ENCODE results near the gene UST.
"Not testable (repeated sequence)": the region's sequence is repeated elsewhere in the genome, so short reads cannot be mapped to it uniquely, and the experiment has no call there.

UST gene

DNA sequence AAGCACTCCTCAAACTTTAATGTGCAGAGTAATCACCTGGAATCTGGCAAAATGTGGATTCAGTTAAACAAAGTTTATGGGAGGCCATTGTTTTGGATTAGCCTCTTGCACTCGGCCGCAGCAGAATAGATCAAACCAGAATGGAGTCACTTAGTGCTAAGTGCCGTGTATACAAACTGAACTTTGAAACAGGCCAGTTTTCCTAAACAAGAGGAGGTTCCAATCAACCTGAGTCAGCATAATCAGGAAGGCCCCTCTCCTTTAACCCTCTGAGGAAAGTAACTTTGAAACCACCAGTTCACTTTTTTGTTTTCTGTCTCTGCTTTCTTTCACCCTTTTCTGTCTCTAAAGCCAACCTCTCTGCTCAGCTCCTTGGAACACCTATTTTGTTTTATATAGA is 92.2 kb downstream of the UST start:
- DNase-seq = no peak

DNA sequence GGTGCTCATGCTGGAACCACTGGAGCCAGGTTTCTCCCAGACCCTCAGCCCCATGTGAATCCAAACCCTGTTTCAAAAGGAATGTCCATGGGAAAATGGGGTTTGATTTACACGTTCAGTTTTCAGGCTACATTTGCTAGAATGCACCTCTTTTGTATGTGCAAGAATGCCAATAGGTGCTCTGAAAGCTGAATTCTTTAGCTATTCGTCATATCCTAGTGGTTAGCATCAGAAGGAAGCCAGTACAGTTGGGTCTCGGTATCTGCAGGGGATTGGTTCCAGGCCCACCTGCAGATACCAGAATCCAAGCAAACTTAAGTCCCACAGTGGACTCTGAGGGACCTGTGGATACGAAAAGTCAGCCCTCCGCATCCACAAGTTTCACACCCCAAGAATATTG is 93.4 kb downstream of the UST start:
- no peak for DNase-seq

GRCh38 chr6:148842296-148843019 is 95.6 kb downstream of the UST start:
- no peak for DNase-seq

- DNase-seq = no peak
Measured at GRCh38 chr6:148845464-148845863, 98.6 kb downstream of the UST start.

DNA sequence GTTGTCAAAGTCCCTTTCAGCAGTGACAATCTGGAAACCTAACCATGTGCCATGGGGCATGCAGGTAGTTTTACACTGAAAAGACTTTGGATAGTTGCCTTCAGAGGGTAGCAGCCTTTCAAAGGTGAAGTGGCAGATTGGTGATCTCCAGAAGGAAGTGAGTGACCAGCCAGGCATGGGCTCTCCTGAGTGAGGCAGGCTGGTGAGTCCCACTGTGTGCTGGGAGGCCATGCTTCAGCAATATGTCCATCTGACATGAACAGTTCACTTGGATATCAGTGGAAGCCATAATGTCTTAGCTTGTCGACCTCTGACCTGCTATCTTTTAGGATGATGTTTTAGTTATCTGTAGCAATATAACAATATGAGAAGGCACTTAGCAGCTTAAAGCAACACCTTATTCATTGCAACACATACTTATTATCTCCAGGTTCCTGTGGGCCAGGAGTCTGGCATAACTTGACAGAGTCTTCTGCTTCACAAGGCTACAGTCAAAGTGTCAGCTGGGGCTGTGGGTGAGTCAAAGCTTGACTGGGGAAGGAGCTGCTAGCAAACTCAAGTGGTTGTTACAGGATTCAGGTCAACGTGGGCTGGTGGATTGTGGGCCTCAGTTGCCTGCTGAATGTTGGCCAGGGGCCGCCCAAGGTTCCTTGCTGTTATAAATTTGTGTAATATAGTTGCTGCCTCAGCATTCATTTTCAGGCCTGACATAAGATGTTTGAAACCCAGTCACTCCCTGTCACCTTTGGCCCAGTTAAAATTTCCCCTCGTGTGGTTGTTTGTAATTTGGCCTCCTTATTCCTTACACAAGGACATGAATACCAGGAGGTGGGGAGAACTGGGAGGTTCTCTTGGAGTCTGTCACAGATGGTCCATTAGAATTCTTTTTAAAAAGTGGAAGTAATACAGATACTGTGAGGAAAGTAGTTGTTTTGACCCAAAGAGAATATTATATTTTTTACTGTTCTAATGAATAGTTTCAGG is 100.2 kb downstream of the UST start:
- DNase-seq = no peak

- DNase-seq = no peak
Measured at GRCh38 chr6:148848915-148849314, 102.1 kb downstream of the UST start.

DNA sequence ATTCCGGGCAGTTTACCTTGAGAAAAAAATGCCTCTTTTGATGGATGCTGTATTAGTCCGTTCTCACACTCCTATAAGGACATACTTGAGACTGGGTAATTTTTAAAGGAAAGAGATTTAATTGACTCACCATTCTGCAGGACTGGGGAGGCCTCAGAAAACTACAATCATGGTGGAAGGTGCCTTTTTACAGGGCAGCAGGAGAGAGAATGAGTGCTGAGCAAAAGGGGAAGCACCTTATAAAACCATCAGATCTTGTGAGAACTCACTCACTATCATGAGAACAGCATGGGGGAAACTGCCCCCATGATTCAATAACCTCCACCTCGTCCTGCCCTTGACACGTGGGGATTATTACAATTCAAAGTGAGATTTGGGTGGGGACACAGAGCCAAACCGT is 102.6 kb downstream of the UST start:
- not testable (repeated sequence) for DNase-seq

GRCh38 chr6:148850964-148851363 is 104.1 kb downstream of the UST start:
- no peak for DNase-seq

DNA sequence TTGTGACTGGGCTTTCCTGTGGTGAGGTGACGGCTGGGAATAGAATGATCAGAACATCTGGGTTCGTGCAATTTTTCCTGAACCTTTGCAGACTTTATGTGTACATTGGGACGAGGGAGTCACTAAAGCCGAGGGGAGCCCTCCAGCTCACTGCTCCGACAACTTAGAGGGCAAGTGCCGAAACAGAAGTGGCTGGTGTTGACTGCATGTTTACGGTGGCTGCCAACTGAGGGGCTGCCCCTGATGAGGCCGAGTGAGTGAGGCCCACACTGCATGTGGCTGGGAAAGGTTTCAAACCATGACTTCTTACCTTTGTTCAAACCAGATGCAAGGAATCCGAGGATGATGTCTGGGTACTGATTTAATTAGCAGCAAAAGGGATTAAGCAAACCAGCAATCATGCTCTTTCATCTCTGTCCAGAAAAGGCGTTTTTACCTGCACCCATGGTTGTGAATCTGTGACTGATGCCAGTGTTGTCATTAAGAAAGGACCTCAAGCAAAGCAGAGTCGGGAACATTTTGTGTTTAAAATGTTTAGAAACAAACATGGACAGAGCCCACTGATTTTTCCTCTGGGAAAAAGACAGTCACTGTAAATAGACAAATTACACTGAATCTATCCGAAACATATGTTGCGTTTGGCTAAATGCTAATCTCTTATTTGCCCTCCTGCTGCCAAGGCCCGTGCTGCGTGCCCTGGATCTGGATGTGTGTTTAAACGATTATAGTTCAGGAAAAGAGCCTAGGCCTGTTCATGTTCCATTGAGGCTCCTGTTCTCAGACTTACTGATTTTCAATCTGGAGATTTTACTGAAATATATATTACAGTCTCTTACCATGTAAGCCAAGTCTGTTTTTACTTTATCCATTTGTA is 105.1 kb downstream of the UST start:
- no peak for DNase-seq

- DNase-seq = no peak
Measured at GRCh38 chr6:148852688-148853087, 105.9 kb downstream of the UST start.

DNA sequence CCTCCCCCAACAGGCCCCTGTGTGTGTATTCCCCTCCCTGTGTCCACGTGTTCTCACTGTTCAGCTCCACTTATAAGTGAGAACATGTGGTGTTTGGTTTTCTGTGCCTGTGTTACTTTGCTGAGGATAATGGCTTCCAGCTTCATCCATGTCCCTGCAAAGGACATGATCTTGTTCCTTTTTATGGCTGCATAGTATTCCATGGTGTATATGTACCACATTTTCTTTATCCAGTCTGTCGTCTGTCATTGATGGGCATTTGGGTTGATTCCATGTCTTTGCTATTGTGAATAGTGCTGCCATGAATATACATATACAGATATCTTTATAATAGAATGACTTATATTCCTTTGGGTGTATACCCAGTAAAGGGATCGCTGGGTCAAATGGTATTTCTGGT is 106.3 kb downstream of the UST start:
- not testable (repeated sequence) for DNase-seq

GRCh38 chr6:148854096-148854495 is 107.3 kb downstream of the UST start:
- DNase-seq = no peak

GRCh38 chr6:148854992-148855391 is 108.2 kb downstream of the UST start:
- no peak for DNase-seq

DNA sequence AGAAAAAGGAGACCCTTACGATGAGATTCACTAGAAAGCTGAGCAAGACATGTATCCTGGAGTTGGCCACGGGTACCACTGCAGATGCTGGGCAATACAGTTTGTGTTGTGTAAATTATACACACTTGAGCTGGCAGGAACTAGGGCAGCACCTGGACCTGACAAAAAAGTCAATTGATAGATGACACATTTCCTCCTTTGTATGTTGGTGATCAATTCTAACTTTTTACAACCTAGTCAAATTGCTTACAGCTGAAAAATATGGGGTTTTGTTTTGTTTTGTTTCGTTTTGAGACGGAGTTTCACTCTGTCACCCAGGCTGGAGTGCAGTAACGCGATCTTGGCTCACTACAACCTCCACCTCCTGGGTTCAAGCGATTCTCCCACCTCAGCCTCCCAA is 108.9 kb downstream of the UST start:
- DNase-seq = no peak

DNA sequence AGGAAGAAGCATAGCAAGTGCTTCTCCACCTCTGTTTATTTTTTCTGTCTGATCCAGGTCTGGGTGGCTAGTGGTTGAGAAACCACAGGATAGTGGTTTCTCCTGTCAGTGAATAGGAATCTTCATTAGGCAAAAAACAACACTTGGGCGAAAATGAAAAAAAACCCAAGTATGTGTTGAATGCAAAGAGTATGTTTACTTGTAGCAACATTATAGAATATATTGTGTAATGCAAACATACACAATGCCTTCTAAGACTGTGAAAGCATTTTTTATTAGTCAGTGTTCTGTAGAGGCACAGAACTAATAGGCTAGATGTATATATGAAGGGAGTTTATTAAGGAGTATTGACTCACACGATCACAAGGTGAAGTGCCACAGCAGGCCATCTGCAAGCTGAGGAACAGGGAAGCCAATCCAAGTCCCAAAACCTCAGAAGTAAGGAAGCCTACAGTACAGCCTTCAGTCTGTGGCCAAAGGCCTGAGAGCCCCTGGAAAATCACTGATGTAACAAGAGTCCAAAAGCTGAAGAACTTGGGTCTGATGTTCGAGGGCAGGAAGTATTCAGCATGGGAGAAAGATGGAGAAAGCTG is 111.1 kb downstream of the UST start:
- DNase-seq = no peak

DNA sequence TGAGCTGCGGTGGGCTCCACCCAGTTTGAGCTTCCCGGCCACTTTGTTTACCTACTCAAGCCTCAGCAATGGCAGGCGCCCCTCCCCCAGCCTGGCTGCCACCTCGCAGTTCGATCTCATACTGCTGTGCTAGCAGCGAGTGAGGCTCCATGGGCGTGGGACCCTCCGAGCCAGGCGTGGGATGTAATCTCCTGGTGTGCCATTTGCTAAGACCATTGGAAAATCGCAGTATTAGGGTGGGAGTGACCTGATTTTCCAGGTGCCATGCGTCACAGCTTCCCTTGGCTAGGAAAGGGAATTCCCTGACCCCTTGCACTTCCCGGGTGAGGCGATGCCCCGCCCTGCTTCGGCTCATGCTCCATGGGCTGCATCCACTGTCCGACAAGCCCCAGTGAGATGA is 117.3 kb downstream of the UST start:
- DNase-seq = not testable (repeated sequence)

- DNase-seq = no peak
Measured at GRCh38 chr6:148864941-148865340, 118.1 kb downstream of the UST start.

- no peak for DNase-seq
Measured at GRCh38 chr6:148866657-148867268, 119.9 kb downstream of the UST start.

- DNase-seq = no peak
Measured at GRCh38 chr6:148867862-148868261, 121.0 kb downstream of the UST start.

DNA sequence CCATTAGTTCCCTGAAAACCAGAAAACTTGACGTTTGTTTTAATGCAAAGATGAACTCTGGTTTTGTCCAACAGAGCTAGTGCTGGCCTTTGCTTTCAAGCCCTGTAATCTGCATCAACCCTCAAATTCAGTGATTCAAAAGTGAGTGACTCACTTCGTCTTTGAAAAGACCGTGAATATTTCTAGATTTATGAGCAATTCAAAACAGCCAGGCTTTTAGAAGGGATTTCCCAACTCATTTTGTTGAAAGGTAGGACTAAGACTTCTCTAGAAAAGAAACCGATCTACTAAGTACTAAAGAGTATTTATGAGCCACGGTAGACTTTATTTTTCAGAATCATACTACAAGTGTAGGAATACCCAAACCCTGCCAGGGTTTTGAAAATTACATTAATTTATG is 121.5 kb downstream of the UST start:
- DNase-seq = no peak

DNA sequence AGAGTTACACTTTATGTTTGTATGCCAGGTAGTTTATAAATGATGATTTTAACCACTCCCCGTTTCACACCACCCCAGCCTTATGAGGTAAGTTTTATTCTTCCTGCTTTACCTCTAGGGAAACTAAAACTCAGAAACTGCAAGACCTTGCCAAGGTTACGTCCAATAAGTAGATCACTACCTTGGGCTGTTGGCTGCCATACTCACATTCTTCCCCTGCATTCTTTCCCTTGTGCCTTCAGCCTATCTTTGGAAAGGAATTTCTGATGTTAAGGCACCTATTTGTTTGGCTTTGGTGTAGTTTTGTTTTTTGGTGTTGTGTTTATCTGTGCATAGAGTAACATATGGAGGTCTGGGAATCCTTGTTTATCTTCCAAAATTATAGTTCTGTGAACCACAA is 122.1 kb downstream of the UST start:
- no peak for DNase-seq

DNA sequence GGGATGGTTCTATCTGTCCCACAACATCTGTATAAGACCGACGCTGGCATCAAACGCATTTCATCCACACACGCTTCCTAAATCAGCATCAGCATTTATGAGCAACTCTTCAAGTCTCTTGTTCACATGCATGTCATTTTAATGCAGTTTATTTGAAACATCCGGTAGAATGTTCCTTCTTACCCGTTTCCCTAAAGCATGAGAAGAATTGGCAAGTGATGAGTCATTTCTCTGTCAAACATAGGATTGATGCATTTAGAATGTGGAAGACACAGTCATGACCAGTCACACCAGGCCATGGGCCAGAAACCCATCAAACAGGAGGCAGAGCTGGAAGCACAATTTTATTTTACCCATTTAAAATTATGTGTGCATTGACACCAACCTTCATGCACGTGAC is 122.8 kb downstream of the UST start:
- DNase-seq = no peak
